ENCODE data around the gene NCSTN. TPM values are rescaled to one million over a fixed set of nuclear protein-coding genes. Genes with fewer than 3 reads are reported as not detected.

Gene NCSTN
- total and polyA plus RNA-seq, 9 of the 15 experiments (the other 6 are each of a cell fraction or from before 2014, with no cell fraction given) = 21.3 to 91.1 (median 57.9) TPM

GRCh38 chr1:160342953-160343869, at the start of gene NCSTN, which contains the start of gene COPA (continued):
- TF ChIP-seq SMAD1 (IDR thresholded peaks at IDR 0.05; ENCODE audit: low read depth, low read length, partially characterized antibody) (peak; percentile 54), EP300 (IDR thresholded peaks at IDR 0.05; ENCODE audit: low read length) (peak; percentile 35; the same call in 1 of the 2 replicates), ZFPM2 (CRISPR knock-in tag; IDR thresholded peaks at IDR 0.05) (no peak), ESRRB (CRISPR knock-in tag; IDR thresholded peaks at IDR 0.05; ENCODE audit: borderline replicate concordance) (no peak), EHMT2 (IDR thresholded peaks at IDR 0.05) (no peak), NRF1 (conservative IDR thresholded peaks at IDR 0.05 in 1 of 2, IDR thresholded peaks at IDR 0.05 in 1 of 2) (peak in 1 of 2 experiments; percentile 33; a peak in 1 of 4 replicates), SRSF7 (optimal IDR thresholded peaks at IDR 0.05; ENCODE audit: low read depth, low read length) (no peak), HMGN3 (IDR thresholded peaks at IDR 0.05; ENCODE audit: borderline replicate concordance, extremely low read depth, insufficient read length, low read depth, low read length) (peak; percentile 37), CBX1 (IDR thresholded peaks at IDR 0.05; ENCODE audit: low read depth) (peak; percentile 56; the same call in 1 of the 2 replicates), ZC3H8 (IDR thresholded peaks at IDR 0.05) (no peak), RBM25 (IDR thresholded peaks at IDR 0.05; ENCODE audit: low read depth, low read length, severe bottlenecking) (no peak), BCLAF1 (IDR thresholded peaks at IDR 0.05; ENCODE audit: borderline replicate concordance in 1 of 2, control insufficient read depth in 1 of 2, low read depth in 2 of 2, low read length in 1 of 2) (0 out of 4 replicates have a peak, but pooled peaks of 1 of the 2 experiments have one; percentile 77), MBD1 (CRISPR knock-in tag; IDR thresholded peaks at IDR 0.05) (no peak), RBM22 (IDR thresholded peaks at IDR 0.05; ENCODE audit: low read depth, low read length, poor library complexity, severe bottlenecking) (no peak), HMG20B (CRISPR knock-in tag; IDR thresholded peaks at IDR 0.05) (no peak), NBN (IDR thresholded peaks at IDR 0.05; ENCODE audit: low read depth) (no peak), BRF2 (IDR thresholded peaks at IDR 0.05; ENCODE audit: borderline replicate concordance, insufficient read depth, insufficient read length) (no peak), ZNF707 (CRISPR knock-in tag; conservative IDR thresholded peaks at IDR 0.05) (no peak), DIDO1 (tag; IDR thresholded peaks at IDR 0.05; ENCODE audit: low read depth) (peak; percentile 79), TGIF2 (CRISPR knock-in tag; IDR thresholded peaks at IDR 0.05) (no peak), ZNF445 (CRISPR knock-in tag; IDR thresholded peaks at IDR 0.05; ENCODE audit: low read depth) (no peak), ZNF75A (CRISPR knock-in tag; IDR thresholded peaks at IDR 0.05) (0 out of 2 replicates have a peak, but pooled peaks have one; percentile 67)
